Measurements from ENCODE around the gene PLA2G4C. TPM values are rescaled to one million over a fixed set of nuclear protein-coding genes. Genes with fewer than 3 reads are reported as not detected.

Gene PLA2G4C
- total RNA-seq, 1 experiment from 2014 or later, result 5.9 TPM

GRCh38 chr19:48059331-48059730 lies 51.3 kb downstream of the PLA2G4C start:
- Histone ChIP-seq H3K27ac (ENCODE audit: low read length) (no peak overlapping the region), H3K4me1 (ENCODE audit: low read length) (no peaks in the 10 kb centered on the region), H4K20me1 (ENCODE audit: insufficient read depth, low read depth, low read length) (no peaks in the 10 kb centered on the region), H3K9ac (ENCODE audit: low read length) (no peak overlapping the region), H3K4me2 (ENCODE audit: low read depth, low read length, poor library complexity, severe bottlenecking) (no peak overlapping the region), H3K4me3 (ENCODE audit: low read length) (no peak overlapping the region), H3K9me3 (ENCODE audit: low read length) (no peaks in the 10 kb centered on the region), H3K27me3 (ENCODE audit: low read length) (no peaks in the 10 kb centered on the region), H3K9me2 (replicated peaks; ENCODE audit: insufficient read depth, low read length) (no peaks in the 10 kb centered on the region), H3K79me2 (ENCODE audit: low read length) (no peaks in the 10 kb centered on the region), H3K36me3 (ENCODE audit: insufficient read depth, low read length) (no peaks in the 10 kb centered on the region), H2AFZ (ENCODE audit: low read length) (no peak overlapping the region)
- no peak for DNase-seq

- Histone ChIP-seq H2AFZ (ENCODE audit: low read length) (no peak overlapping the region), H3K9ac (ENCODE audit: low read length) (no peak overlapping the region), H3K79me2 (ENCODE audit: low read length) (no peaks in the 10 kb centered on the region), H3K4me2 (ENCODE audit: low read depth, low read length, poor library complexity, severe bottlenecking) (no peak overlapping the region), H3K36me3 (ENCODE audit: insufficient read depth, low read length) (no peaks in the 10 kb centered on the region), H4K20me1 (ENCODE audit: insufficient read depth, low read depth, low read length) (no peaks in the 10 kb centered on the region), H3K27me3 (ENCODE audit: low read length) (no peaks in the 10 kb centered on the region), H3K9me2 (replicated peaks; ENCODE audit: insufficient read depth, low read length) (no peaks in the 10 kb centered on the region), H3K4me3 (ENCODE audit: low read length) (no peak overlapping the region), H3K4me1 (ENCODE audit: low read length) (no peaks in the 10 kb centered on the region), H3K9me3 (ENCODE audit: low read length) (no peaks in the 10 kb centered on the region), H3K27ac (ENCODE audit: low read length) (no peak overlapping the region)
- no peak for DNase-seq
Observed at GRCh38 chr19:48053856-48054255, 56.8 kb downstream of the PLA2G4C start.

GRCh38 chr19:48053076-48053475 lies 57.5 kb downstream of the PLA2G4C start:
- no peaks in the 10 kb centered on the region for H3K4me1 ChIP-seq (ENCODE audit: low read length)
- H3K9ac ChIP-seq (ENCODE audit: low read length), result no peak overlapping the region
- no peaks in the 10 kb centered on the region for H3K36me3 ChIP-seq (ENCODE audit: insufficient read depth, low read length)
- H3K4me3 ChIP-seq (ENCODE audit: low read length), result no peak overlapping the region
- no peak overlapping the region for H2AFZ ChIP-seq (ENCODE audit: low read length)
- no peaks in the 10 kb centered on the region for H3K79me2 ChIP-seq (ENCODE audit: low read length)
- no peak overlapping the region for H3K27ac ChIP-seq (ENCODE audit: low read length)
- H3K9me2 ChIP-seq (replicated peaks; ENCODE audit: insufficient read depth, low read length), result no peaks in the 10 kb centered on the region
- H4K20me1 ChIP-seq (ENCODE audit: insufficient read depth, low read depth, low read length), result no peaks in the 10 kb centered on the region
- no peaks in the 10 kb centered on the region for H3K9me3 ChIP-seq (ENCODE audit: low read length)
- no peak overlapping the region for H3K4me2 ChIP-seq (ENCODE audit: low read depth, low read length, poor library complexity, severe bottlenecking)
- no peaks in the 10 kb centered on the region for H3K27me3 ChIP-seq (ENCODE audit: low read length)
- no peak for DNase-seq

GRCh38 chr19:48051335-48052033 lies 59.1 kb downstream of the PLA2G4C start:
- no peaks in the 10 kb centered on the region for H3K9me2 ChIP-seq (replicated peaks; ENCODE audit: insufficient read depth, low read length)

GRCh38 chr19:48044561-48044960 lies 66.1 kb downstream of the PLA2G4C start:
- Histone ChIP-seq H3K9ac (ENCODE audit: low read length) (no peak overlapping the region), H3K79me2 (ENCODE audit: low read length) (no peaks in the 10 kb centered on the region), H3K4me2 (ENCODE audit: low read depth, low read length, poor library complexity, severe bottlenecking) (no peak overlapping the region), H3K9me3 (ENCODE audit: low read length) (no peaks in the 10 kb centered on the region), H3K4me3 (ENCODE audit: low read length) (no peak overlapping the region), H4K20me1 (ENCODE audit: insufficient read depth, low read depth, low read length) (no peaks in the 10 kb centered on the region), H3K4me1 (ENCODE audit: low read length) (no peaks in the 10 kb centered on the region), H3K27ac (ENCODE audit: low read length) (no peak overlapping the region), H3K36me3 (ENCODE audit: insufficient read depth, low read length) (no peaks in the 10 kb centered on the region), H2AFZ (ENCODE audit: low read length) (no peak overlapping the region), H3K27me3 (ENCODE audit: low read length) (no peaks in the 10 kb centered on the region), H3K9me2 (replicated peaks; ENCODE audit: insufficient read depth, low read length) (no peaks in the 10 kb centered on the region)
- no peak for DNase-seq

More at GRCh38 chr19:48051335-48052033, 59.1 kb downstream of the PLA2G4C start:
- no peak for DNase-seq
- H3K4me2 ChIP-seq (ENCODE audit: low read depth, low read length, poor library complexity, severe bottlenecking), result no peak overlapping the region
- no peak overlapping the region for H3K27ac ChIP-seq (ENCODE audit: low read length)
- no peaks in the 10 kb centered on the region for H3K9me3 ChIP-seq (ENCODE audit: low read length)
- no peaks in the 10 kb centered on the region for H3K27me3 ChIP-seq (ENCODE audit: low read length)
- H3K9ac ChIP-seq (ENCODE audit: low read length), result no peak overlapping the region
- H3K79me2 ChIP-seq (ENCODE audit: low read length), result no peaks in the 10 kb centered on the region
- no peaks in the 10 kb centered on the region for H4K20me1 ChIP-seq (ENCODE audit: insufficient read depth, low read depth, low read length)
- no peaks in the 10 kb centered on the region for H3K4me1 ChIP-seq (ENCODE audit: low read length)
- no peaks in the 10 kb centered on the region for H3K36me3 ChIP-seq (ENCODE audit: insufficient read depth, low read length)
- H3K4me3 ChIP-seq (ENCODE audit: low read length), result no peak overlapping the region
- H2AFZ ChIP-seq (ENCODE audit: low read length), result no peak overlapping the region

GRCh38 chr19:48043675-48044258 lies 66.8 kb downstream of the PLA2G4C start, which contains the start of gene CABP5:
TSS of gene CABP5 (minus strand) at chr19:48044079. CDS start at chr19:48043922, 157 bp downstream.
- H4K20me1 ChIP-seq (ENCODE audit: insufficient read depth, low read depth, low read length), result no peaks in the 10 kb centered on the region
- H3K9me3 ChIP-seq (ENCODE audit: low read length), result no peaks in the 10 kb centered on the region
- no peak for DNase-seq
- no peaks in the 10 kb centered on the region for H3K27me3 ChIP-seq (ENCODE audit: low read length)
- no peaks in the 10 kb centered on the region for H3K4me1 ChIP-seq (ENCODE audit: low read length)
- no peak within 1 kb of the TSS for H3K4me3 ChIP-seq (ENCODE audit: low read length)
- H3K9ac ChIP-seq (ENCODE audit: low read length), result no peak within 1 kb of the TSS
- no peaks in the 10 kb centered on the region for H3K79me2 ChIP-seq (ENCODE audit: low read length)
- no peak within 1 kb of the TSS for H2AFZ ChIP-seq (ENCODE audit: low read length)
- no peak within 1 kb of the TSS for H3K4me2 ChIP-seq (ENCODE audit: low read depth, low read length, poor library complexity, severe bottlenecking)
- H3K9me2 ChIP-seq (replicated peaks; ENCODE audit: insufficient read depth, low read length), result no peaks in the 10 kb centered on the region
- H3K27ac ChIP-seq (ENCODE audit: low read length), result no peak within 1 kb of the TSS
- H3K36me3 ChIP-seq (ENCODE audit: insufficient read depth, low read length), result no peaks in the 10 kb centered on the region

- Histone ChIP-seq H4K20me1 (ENCODE audit: insufficient read depth, low read depth, low read length) (no peaks in the 10 kb centered on the region), H3K27ac (ENCODE audit: low read length) (no peak overlapping the region), H3K4me1 (ENCODE audit: low read length) (no peaks in the 10 kb centered on the region), H3K9me2 (replicated peaks; ENCODE audit: insufficient read depth, low read length) (no peaks in the 10 kb centered on the region), H3K9me3 (ENCODE audit: low read length) (peaks cover under 1% of the 10 kb centered on the region), H3K4me2 (ENCODE audit: low read depth, low read length, poor library complexity, severe bottlenecking) (no peak overlapping the region), H2AFZ (ENCODE audit: low read length) (no peak overlapping the region), H3K9ac (ENCODE audit: low read length) (no peak overlapping the region), H3K4me3 (ENCODE audit: low read length) (no peak overlapping the region), H3K79me2 (ENCODE audit: low read length) (no peaks in the 10 kb centered on the region), H3K27me3 (ENCODE audit: low read length) (no peaks in the 10 kb centered on the region), H3K36me3 (ENCODE audit: insufficient read depth, low read length) (no peaks in the 10 kb centered on the region)
- no peak for DNase-seq
Observed at GRCh38 chr19:48041877-48042580, 68.6 kb downstream of the PLA2G4C start.

GRCh38 chr19:48036765-48037164 lies 73.9 kb downstream of the PLA2G4C start:
- Histone ChIP-seq H4K20me1 (ENCODE audit: insufficient read depth, low read depth, low read length) (no peaks in the 10 kb centered on the region), H3K27ac (ENCODE audit: low read length) (no peak overlapping the region), H3K36me3 (ENCODE audit: insufficient read depth, low read length) (no peaks in the 10 kb centered on the region), H3K4me1 (ENCODE audit: low read length) (no peaks in the 10 kb centered on the region), H3K4me3 (ENCODE audit: low read length) (no peak overlapping the region), H3K9ac (ENCODE audit: low read length) (no peak overlapping the region), H3K9me2 (replicated peaks; ENCODE audit: insufficient read depth, low read length) (no peaks in the 10 kb centered on the region), H3K79me2 (ENCODE audit: low read length) (no peaks in the 10 kb centered on the region), H3K9me3 (ENCODE audit: low read length) (peaks cover 4% of the 10 kb centered on the region), H2AFZ (ENCODE audit: low read length) (no peak overlapping the region), H3K27me3 (ENCODE audit: low read length) (no peaks in the 10 kb centered on the region), H3K4me2 (ENCODE audit: low read depth, low read length, poor library complexity, severe bottlenecking) (no peak overlapping the region)
- DNase-seq, result no peak

Data from Karpas-422 (cell line).